Neural cell (in vitro differentiated cells): ENCODE measurements around the gene MTOR. TPM values are rescaled to one million over a fixed set of nuclear protein-coding genes. Genes with fewer than 3 reads are reported as not detected.

ENCODE experiments used
- H2AFZ ChIP-seq: fragments of 200-600, 300-800 bp; sonication (generic), shearing (Covaris generic); 2 replicates; pipeline ENCODE4 v1.6.0; 2014; ENCODE audit warnings: low read depth, mild to moderate bottlenecking, antibody characterized with exemption, low read length, moderate library complexity
- H3F3A ChIP-seq: fragments of 200-600 bp; shearing (Covaris generic); 2 replicates; pipeline ENCODE4 v1.6.1; 2016; ENCODE audit warnings: mild to moderate bottlenecking, moderate library complexity, mixed read lengths, antibody characterized with exemption, low read length; ENCODE audit not compliant: insufficient read depth, poor library complexity, severe bottlenecking
- H3K27ac ChIP-seq: fragments of 200-600, 300-800 bp; sonication (generic), shearing (Covaris generic); 2 replicates; pipeline ENCODE4 v1.5.1; 2014; ENCODE audit warnings: mild to moderate bottlenecking, low read length, moderate library complexity
- H3K27me3 ChIP-seq: fragments of 300-800, 200-600 bp; sonication (generic), shearing (Covaris generic); 2 replicates; pipeline ENCODE4 v1.6.0; 2014; ENCODE audit warnings: mild to moderate bottlenecking, low read depth, low read length, moderate library complexity; ENCODE audit not compliant: insufficient read depth
- H3K36me3 ChIP-seq: fragments of 300-800, 200-600 bp; sonication (generic), shearing (Covaris generic); 2 replicates; pipeline ENCODE4 v1.5.1; 2014; ENCODE audit warnings: mild to moderate bottlenecking, antibody characterized with exemption, low read length, moderate library complexity; ENCODE audit not compliant: insufficient read depth
- H3K4me2 ChIP-seq: fragments of 300-800, 200-600 bp; sonication (generic), shearing (Covaris generic); 2 replicates; pipeline ENCODE4 v1.6.0; 2014; ENCODE audit warnings: mild to moderate bottlenecking, low read length
- H3K4me3 ChIP-seq: fragments of 300-800, 200-600 bp; sonication (generic), shearing (Covaris generic); 2 replicates; pipeline ENCODE4 v1.5.1; 2014; ENCODE audit warnings: mild to moderate bottlenecking, low read length, moderate library complexity
- H3K79me2 ChIP-seq: fragments of 200-600 bp; shearing (Covaris generic); replicated peaks from 2 replicates; pipeline ENCODE4 v1.6.0; 2014; ENCODE audit warnings: mild to moderate bottlenecking, low read length, moderate library complexity; ENCODE audit not compliant: insufficient read depth
- H3K9ac ChIP-seq: fragments of 300-800, 200-600 bp; sonication (generic), shearing (Covaris generic); 2 replicates; pipeline ENCODE4 v1.6.1; 2016; ENCODE audit warnings: mild to moderate bottlenecking, low read length, mixed read lengths
- H3K9me2 ChIP-seq: fragments of 200-600 bp; shearing (Covaris generic); 2 replicates; pipeline ENCODE4 v1.6.1; 2016; ENCODE audit warnings: mild to moderate bottlenecking, low read length, mixed read lengths; ENCODE audit not compliant: insufficient read depth
- H3K9me3 ChIP-seq: fragments of 200-600, 300-800 bp; sonication (generic), shearing (Covaris generic); 2 replicates; pipeline ENCODE4 v1.6.1; 2016; ENCODE audit warnings: mild to moderate bottlenecking, mixed run types, low read length, moderate library complexity, mixed read lengths
- H4K20me1 ChIP-seq: fragments of 200-600 bp; shearing (Covaris generic); 2 replicates; pipeline ENCODE4 v1.6.1; 2016; ENCODE audit warnings: mild to moderate bottlenecking, mixed run types; ENCODE audit not compliant: insufficient read depth
- EP300 ChIP-seq: fragments of 450-650 bp; conservative IDR thresholded peaks from 2 replicates; pipeline ENCODE4 v1.6.1; 2014; ENCODE audit warnings: antibody characterized with exemption, mild to moderate bottlenecking, moderate library complexity; ENCODE audit not compliant: poor library complexity, severe bottlenecking
- EZH2 ChIP-seq: fragments of 200-600, 300-800 bp; shearing (Covaris generic), sonication (generic); IDR thresholded peaks from 2 replicates; pipeline ENCODE4 v1.6.1; 2014; ENCODE audit warnings: antibody characterized with exemption, low read length, borderline replicate concordance, mild to moderate bottlenecking; ENCODE audit not compliant: insufficient read depth, poor library complexity, severe bottlenecking
- MXI1 ChIP-seq: fragments of 450-650 bp; conservative IDR thresholded peaks from 2 replicates; pipeline ENCODE4 v1.6.1; 2014; ENCODE audit warnings: antibody characterized with exemption, mild to moderate bottlenecking; ENCODE audit not compliant: poor library complexity, severe bottlenecking
- POLR2AphosphoS5 ChIP-seq: IDR thresholded peaks from 2 replicates; pipeline ENCODE4 v1.6.1; 2012
- RAD21 ChIP-seq: fragments of 450-650 bp; conservative IDR thresholded peaks from 2 replicates; pipeline ENCODE4 v1.6.1; 2014; ENCODE audit warnings: antibody characterized with exemption, mild to moderate bottlenecking, moderate library complexity
- SMC3 ChIP-seq: fragments of 450-650 bp; conservative IDR thresholded peaks from 2 replicates; pipeline ENCODE4 v1.6.1; 2014; ENCODE audit warnings: antibody characterized with exemption, mild to moderate bottlenecking, moderate library complexity; ENCODE audit not compliant: poor library complexity
- TAF1 ChIP-seq: IDR thresholded peaks from 2 replicates; pipeline ENCODE4 v1.6.1; 2012; ENCODE audit warnings: low read depth
- polyA plus RNA-seq: library from polyadenylated mRNA; depleted of rRNA; stranded (reverse); fragments of >200 nt; gene quantifications from 2 replicates; pipeline ENCODE4 v1.2.3, GENCODE V29; 2014
- TF ChIP-seq, protein P1 (sequence below): IDR thresholded peaks from 2 replicates; pipeline ENCODE4 v1.6.1; 2012; ENCODE audit warnings: borderline replicate concordance
- TF ChIP-seq, protein P2 (sequence below): fragments of 450-650 bp; IDR thresholded peaks from 2 replicates; pipeline ENCODE4 v1.5.1; 2014; ENCODE audit warnings: antibody characterized with exemption, mild to moderate bottlenecking, moderate library complexity; ENCODE audit not compliant: poor library complexity, severe bottlenecking

Gene MTOR
- polyA plus RNA-seq, 1 donor from 2014 or later: 41.2 TPM

DNA sequence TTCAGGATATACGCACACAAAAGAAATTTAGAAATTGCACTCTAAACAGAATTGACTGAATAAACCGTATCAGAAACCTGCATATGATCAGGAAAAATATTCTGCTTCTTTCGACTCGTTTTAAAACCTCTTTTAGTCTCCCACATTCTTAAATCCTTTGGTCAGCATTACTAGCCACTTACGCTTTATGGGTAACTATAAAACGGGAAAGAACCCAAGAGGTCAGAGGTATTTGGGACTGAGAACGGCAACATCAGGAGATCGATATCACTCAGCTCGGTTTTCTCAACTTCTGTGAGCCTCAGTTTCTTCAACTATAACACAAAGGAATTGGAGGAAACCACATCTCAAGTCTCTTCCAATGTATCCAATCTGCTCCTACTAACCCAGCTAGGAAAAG lies 109.6 kb downstream of the MTOR start:
- H3K27ac ChIP-seq: no peak overlapping the region

DNA sequence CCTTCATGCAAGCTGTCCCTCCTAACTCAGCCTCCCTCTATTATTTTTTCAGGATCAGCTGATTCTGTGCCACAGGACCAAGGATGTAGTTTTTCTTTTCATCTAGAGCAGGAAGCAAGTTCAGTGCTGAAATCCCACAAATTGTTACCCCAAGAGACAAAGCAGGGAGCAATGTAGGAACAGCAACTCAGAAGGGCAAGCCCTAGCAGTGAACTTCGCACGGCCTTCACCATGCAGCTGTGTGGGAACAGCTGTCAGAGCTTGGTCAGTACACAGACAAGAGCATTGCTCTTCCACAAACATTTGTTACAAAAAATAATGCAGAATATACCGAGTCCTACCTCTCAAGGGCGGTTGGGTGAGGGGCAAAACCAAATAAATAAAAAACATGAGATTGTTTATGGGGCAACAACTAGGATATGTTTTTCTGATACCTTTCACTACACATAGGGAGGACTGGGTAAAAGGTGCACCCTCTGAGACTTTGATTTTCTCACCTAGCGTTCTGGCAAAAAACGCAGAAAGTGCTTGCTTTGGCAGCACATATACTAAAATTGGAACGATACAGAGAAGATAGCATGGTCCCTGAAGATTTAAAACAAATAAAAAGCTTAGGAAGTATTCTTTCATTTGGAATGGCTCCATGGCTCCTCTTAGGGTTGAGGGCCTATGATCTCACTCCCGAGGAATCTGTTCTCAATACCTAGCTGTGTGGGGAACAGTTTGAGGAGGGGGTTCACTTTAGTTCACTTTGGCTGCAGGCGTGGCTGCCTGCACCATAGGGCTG lies 110.3 kb downstream of the MTOR start:
- Histone ChIP-seq H3K36me3 (no peaks in the 10 kb centered on the region), H3K4me2 (no peak overlapping the region), H2AFZ (no peak overlapping the region), H3K9me2 (no peaks in the 10 kb centered on the region), H3K4me3 (no peak overlapping the region), H3K79me2 (no peaks in the 10 kb centered on the region), H4K20me1 (no peaks in the 10 kb centered on the region), H3K9me3 (no peaks in the 10 kb centered on the region), H3K27me3 (no peaks in the 10 kb centered on the region), H3F3A (no peaks in the 10 kb centered on the region), H3K27ac (no peak overlapping the region), H3K9ac (no peak overlapping the region)
- TF ChIP-seq RAD21 (no peak), MXI1 (no peak), TAF1 (no peak), SMC3 (no peak), EP300 (no peak), EZH2 (no peak), POLR2AphosphoS5 (no peak)
- TF ChIP-seq, protein P1, sequence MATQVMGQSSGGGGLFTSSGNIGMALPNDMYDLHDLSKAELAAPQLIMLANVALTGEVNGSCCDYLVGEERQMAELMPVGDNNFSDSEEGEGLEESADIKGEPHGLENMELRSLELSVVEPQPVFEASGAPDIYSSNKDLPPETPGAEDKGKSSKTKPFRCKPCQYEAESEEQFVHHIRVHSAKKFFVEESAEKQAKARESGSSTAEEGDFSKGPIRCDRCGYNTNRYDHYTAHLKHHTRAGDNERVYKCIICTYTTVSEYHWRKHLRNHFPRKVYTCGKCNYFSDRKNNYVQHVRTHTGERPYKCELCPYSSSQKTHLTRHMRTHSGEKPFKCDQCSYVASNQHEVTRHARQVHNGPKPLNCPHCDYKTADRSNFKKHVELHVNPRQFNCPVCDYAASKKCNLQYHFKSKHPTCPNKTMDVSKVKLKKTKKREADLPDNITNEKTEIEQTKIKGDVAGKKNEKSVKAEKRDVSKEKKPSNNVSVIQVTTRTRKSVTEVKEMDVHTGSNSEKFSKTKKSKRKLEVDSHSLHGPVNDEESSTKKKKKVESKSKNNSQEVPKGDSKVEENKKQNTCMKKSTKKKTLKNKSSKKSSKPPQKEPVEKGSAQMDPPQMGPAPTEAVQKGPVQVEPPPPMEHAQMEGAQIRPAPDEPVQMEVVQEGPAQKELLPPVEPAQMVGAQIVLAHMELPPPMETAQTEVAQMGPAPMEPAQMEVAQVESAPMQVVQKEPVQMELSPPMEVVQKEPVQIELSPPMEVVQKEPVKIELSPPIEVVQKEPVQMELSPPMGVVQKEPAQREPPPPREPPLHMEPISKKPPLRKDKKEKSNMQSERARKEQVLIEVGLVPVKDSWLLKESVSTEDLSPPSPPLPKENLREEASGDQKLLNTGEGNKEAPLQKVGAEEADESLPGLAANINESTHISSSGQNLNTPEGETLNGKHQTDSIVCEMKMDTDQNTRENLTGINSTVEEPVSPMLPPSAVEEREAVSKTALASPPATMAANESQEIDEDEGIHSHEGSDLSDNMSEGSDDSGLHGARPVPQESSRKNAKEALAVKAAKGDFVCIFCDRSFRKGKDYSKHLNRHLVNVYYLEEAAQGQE: no peak
- TF ChIP-seq, protein P2, sequence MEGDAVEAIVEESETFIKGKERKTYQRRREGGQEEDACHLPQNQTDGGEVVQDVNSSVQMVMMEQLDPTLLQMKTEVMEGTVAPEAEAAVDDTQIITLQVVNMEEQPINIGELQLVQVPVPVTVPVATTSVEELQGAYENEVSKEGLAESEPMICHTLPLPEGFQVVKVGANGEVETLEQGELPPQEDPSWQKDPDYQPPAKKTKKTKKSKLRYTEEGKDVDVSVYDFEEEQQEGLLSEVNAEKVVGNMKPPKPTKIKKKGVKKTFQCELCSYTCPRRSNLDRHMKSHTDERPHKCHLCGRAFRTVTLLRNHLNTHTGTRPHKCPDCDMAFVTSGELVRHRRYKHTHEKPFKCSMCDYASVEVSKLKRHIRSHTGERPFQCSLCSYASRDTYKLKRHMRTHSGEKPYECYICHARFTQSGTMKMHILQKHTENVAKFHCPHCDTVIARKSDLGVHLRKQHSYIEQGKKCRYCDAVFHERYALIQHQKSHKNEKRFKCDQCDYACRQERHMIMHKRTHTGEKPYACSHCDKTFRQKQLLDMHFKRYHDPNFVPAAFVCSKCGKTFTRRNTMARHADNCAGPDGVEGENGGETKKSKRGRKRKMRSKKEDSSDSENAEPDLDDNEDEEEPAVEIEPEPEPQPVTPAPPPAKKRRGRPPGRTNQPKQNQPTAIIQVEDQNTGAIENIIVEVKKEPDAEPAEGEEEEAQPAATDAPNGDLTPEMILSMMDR: no peak

More for the DNA sequence above, 109.6 kb downstream of the MTOR start:
- Histone ChIP-seq H4K20me1 (no peaks in the 10 kb centered on the region), H3K36me3 (no peaks in the 10 kb centered on the region), H3K4me2 (no peak overlapping the region), H3K9me3 (no peaks in the 10 kb centered on the region), H3F3A (no peaks in the 10 kb centered on the region), H3K27me3 (no peaks in the 10 kb centered on the region), H3K79me2 (no peaks in the 10 kb centered on the region), H2AFZ (no peak overlapping the region), H3K9ac (no peak overlapping the region), H3K9me2 (no peaks in the 10 kb centered on the region), H3K4me3 (no peak overlapping the region)
- TF ChIP-seq, protein P1: no peak
- TF ChIP-seq EZH2 (no peak), SMC3 (no peak), TAF1 (no peak), EP300 (no peak), MXI1 (no peak), POLR2AphosphoS5 (no peak), RAD21 (no peak)
- TF ChIP-seq, protein P2: no peak
